Bronchial epithelial cell (primary cell): ENCODE data around the gene NPTX1. TPM values are rescaled to one million over a fixed set of nuclear protein-coding genes. Genes with fewer than 3 reads are reported as not detected.
"Not testable (repeated sequence)": the region's sequence is repeated elsewhere in the genome, so short reads cannot be mapped to it uniquely, and the experiment has no call there.

Source experiments
- DNase-seq: peaks from one replicate; pipeline ENCODE4 v3.0.0-alpha.2; 2010; ENCODE audit warnings: low read depth
- FAIRE-seq: peaks from 2 replicates; lab custom pipeline; 2011; peaks lifted over from hg19 to GRCh38; lab: Jason Lieb, UNC
- H3K27me3 ChIP-seq: 2 replicates; pipeline ENCODE4 v1.5.1; 2011; ENCODE audit warnings: low read length; ENCODE audit not compliant: control insufficient read depth, insufficient read depth
- H3K36me3 ChIP-seq: 2 replicates; pipeline ENCODE4 v1.5.1; 2011; ENCODE audit warnings: low read length; ENCODE audit not compliant: control insufficient read depth, insufficient read depth
- H3K4me3 ChIP-seq: 2 replicates; pipeline ENCODE4 v1.5.1; 2011; ENCODE audit warnings: mild to moderate bottlenecking, low read depth, low read length, control low read depth
- total RNA-seq: library from RNA; depleted of rRNA; stranded (reverse); fragments of >200 nt; gene quantifications from 2 replicates; pipeline ENCODE4 v1.2.1, GENCODE V29; 2014
- TF ChIP-seq, protein P1 (sequence below): IDR thresholded peaks from 2 replicates; pipeline ENCODE4 v1.5.1; 2011; ENCODE audit warnings: mild to moderate bottlenecking, moderate library complexity, low read length, control low read depth, inconsistent platforms; ENCODE audit not compliant: insufficient read depth, severe bottlenecking

The NPTX1 gene
- total RNA-seq, 1 donor from 2014 or later = under 0.01 TPM

DNA sequence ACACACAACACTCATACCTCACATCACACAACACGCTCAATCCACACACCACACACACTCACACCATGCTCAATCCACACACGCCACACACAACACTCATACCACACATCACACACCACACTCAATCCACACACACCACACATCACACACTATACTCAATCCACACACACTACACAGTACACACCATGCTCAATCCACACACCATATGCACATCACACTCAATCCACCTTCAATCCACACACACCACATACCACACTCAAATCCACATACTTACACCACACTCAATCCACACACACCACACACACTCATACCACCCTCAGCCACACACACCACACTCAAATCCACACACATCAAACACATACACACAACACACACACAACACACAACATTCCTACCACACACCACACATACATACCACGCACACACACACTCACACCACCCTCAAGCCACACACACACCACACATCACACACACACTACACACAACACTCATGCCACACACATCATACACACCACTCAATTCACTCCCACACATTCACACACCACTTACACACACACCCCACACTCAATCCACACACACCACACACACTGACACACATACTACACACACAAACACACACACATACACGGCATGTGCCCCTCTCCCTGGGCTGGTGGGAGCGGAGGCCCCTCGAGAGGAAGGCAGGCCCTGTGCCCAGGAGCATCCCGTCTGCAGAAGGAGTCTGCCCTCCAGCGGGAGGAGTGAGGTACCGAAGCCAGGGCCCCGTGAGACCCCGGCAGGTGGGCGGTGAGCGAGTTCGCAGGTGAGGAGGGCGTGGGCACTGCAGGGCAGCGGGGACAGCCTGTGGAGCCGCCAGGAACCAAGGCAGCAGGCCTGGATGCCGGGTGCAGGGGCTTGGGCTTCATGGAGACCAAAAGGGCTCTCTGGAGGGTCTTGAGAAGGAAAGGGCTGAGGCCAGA, 35.1 kb upstream of the NPTX1 start:
- H3K4me3 ChIP-seq = no peak overlapping the region
- FAIRE-seq (peak; percentile 98), DNase-seq (no peak)
- no peaks in the 10 kb centered on the region for H3K36me3 ChIP-seq
- TF ChIP-seq, protein P1, sequence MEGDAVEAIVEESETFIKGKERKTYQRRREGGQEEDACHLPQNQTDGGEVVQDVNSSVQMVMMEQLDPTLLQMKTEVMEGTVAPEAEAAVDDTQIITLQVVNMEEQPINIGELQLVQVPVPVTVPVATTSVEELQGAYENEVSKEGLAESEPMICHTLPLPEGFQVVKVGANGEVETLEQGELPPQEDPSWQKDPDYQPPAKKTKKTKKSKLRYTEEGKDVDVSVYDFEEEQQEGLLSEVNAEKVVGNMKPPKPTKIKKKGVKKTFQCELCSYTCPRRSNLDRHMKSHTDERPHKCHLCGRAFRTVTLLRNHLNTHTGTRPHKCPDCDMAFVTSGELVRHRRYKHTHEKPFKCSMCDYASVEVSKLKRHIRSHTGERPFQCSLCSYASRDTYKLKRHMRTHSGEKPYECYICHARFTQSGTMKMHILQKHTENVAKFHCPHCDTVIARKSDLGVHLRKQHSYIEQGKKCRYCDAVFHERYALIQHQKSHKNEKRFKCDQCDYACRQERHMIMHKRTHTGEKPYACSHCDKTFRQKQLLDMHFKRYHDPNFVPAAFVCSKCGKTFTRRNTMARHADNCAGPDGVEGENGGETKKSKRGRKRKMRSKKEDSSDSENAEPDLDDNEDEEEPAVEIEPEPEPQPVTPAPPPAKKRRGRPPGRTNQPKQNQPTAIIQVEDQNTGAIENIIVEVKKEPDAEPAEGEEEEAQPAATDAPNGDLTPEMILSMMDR = no peak
- H3K27me3 ChIP-seq = no peaks in the 10 kb centered on the region

DNA sequence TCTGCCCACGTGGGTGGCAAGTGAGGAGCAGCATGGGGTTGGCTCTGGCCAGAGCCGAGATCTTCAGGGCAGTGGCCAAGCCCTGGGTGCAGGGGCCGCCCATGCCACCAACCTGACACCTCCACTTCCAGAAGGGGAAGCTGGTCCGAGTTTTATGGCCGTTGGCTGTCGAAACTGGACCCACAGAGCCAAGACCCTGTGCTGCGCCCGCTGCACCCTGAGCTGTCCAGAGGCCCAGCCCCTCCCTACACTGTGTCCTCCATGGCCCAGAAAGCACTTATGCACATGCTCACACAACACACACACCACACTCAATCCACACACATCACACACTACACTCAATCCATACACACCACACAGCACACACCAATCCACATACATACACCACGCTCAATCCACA, 34.4 kb upstream of the NPTX1 start:
- TF ChIP-seq, protein P1 = no peak
- H3K36me3 ChIP-seq = no peaks in the 10 kb centered on the region
- no peak overlapping the region for H3K4me3 ChIP-seq
- FAIRE-seq = no peak
- no peak for DNase-seq
- no peaks in the 10 kb centered on the region for H3K27me3 ChIP-seq

DNA sequence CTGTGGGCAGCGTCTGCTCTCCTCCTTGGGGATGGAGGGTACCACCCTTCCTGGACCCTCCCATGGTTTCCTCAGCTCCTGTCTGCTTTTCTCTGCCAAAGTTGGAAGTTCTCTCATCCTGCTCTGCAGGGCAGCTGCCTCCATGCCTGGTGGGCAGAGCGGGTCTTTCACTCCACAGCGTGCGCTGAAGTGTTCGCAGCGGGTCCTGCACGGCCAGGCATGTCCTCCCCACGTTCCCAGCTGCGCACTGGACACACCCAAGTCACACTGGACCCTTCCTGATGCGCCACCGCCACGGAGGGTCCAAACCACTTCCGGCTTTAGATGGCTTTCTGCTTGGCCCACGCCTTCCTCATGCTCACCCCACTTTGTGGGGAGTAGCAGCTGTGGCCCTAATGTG, 33.7 kb upstream of the NPTX1 start:
- TF ChIP-seq, protein P1 = no peak
- Histone ChIP-seq H3K36me3 (no peaks in the 10 kb centered on the region), H3K4me3 (no peak overlapping the region), H3K27me3 (no peaks in the 10 kb centered on the region)
- FAIRE-seq (no peak), DNase-seq (no peak)

- no peaks in the 10 kb centered on the region for H3K36me3 ChIP-seq
- H3K4me3 ChIP-seq = no peak overlapping the region
- TF ChIP-seq, protein P1 = no peak
- DNase-seq (no peak), FAIRE-seq (no peak)
- no peaks in the 10 kb centered on the region for H3K27me3 ChIP-seq
Measured at GRCh38 chr17:80509311-80509710, 32.9 kb upstream of the NPTX1 start.

DNA sequence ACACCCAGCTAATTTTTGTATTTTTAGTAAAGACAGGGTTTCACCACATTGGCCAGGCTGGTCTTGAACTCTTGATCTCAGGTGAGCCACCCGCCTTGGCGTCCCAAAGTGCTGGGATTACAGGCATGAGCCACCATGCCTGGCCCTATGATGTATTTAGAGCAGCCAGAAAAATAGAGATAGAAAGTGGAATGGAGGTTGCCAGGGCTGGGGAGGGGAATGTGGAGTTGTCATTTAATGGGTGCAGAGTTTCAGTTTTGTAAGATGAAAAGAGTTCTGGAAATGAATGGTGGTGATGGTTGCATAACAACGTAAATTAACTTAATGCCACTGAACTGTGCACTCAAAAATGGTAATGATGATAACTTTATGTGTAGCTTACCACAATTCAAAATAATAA, 31.6 kb upstream of the NPTX1 start:
- TF ChIP-seq, protein P1 = no peak
- FAIRE-seq (no peak), DNase-seq (no peak)
- Histone ChIP-seq H3K36me3 (no peaks in the 10 kb centered on the region), H3K4me3 (no peak overlapping the region), H3K27me3 (no peaks in the 10 kb centered on the region)

GRCh38 chr17:80507177-80507576, 30.8 kb upstream of the NPTX1 start:
- FAIRE-seq = peak; percentile 58
- H3K36me3 ChIP-seq, H3K27me3 ChIP-seq, H3K4me3 ChIP-seq: not testable (repeated sequence)
- DNase-seq = peak; percentile 30
